Subcutaneous abdominal adipose tissue (tissue), 5 donors: ENCODE measurements around the gene RPL35A.
"Not testable (repeated sequence)": the region's sequence is repeated elsewhere in the genome, so short reads cannot be mapped to it uniquely, and the experiment has no call there.

ENCODE experiments used
- H3K27ac ChIP-seq: one replicate; pipeline ENCODE4 v1.7.0; 2013; ENCODE audit warnings: low read depth, mild to moderate bottlenecking, inconsistent platforms, low read length, moderate library complexity
- H3K27me3 ChIP-seq, 5 donors: one replicate each; pipeline ENCODE4 v1.7.0; 2013; ENCODE audit warnings: low read length in 5 of 5, inconsistent platforms in 1 of 5; ENCODE audit not compliant: control insufficient read depth in 5 of 5, insufficient read depth in 4 of 5
- H3K36me3 ChIP-seq, 5 donors: one replicate each; pipeline ENCODE4 v1.7.0; 2013; ENCODE audit warnings: low read length in 5 of 5; ENCODE audit not compliant: control insufficient read depth in 5 of 5, insufficient read depth in 5 of 5
- H3K4me1 ChIP-seq, 5 donors: one replicate each; pipeline ENCODE4 v1.7.0; 2013; ENCODE audit warnings: low read length in 5 of 5, mild to moderate bottlenecking in 3 of 5, moderate library complexity in 1 of 5; ENCODE audit not compliant: control insufficient read depth in 5 of 5, insufficient read depth in 5 of 5
- H3K4me3 ChIP-seq, 5 donors: one replicate each; pipeline ENCODE4 v1.7.0; 2013; ENCODE audit warnings: low read length in 5 of 5, low read depth in 1 of 5
- H3K9ac ChIP-seq, 5 donors: one replicate each; pipeline ENCODE4 v1.7.0; 2013; ENCODE audit warnings: low read length in 5 of 5, mild to moderate bottlenecking in 4 of 5, moderate library complexity in 3 of 5
- H3K9me3 ChIP-seq, 5 donors: one replicate each; pipeline ENCODE4 v1.7.0; 2013; ENCODE audit warnings: low read length in 5 of 5; ENCODE audit not compliant: control insufficient read depth in 5 of 5
- donor health status: healthy.
- donor health status: healthy.
- donor health status: healthy.
- donor health status: healthy.
- donor health status: healthy.

The RPL35A gene

GRCh38 chr3:197913641-197914380 is 36.2 kb upstream of the RPL35A start:
- Histone ChIP-seq H3K9ac (no peak overlapping the region), H3K4me1 (peaks cover 0 to 3% (median 0%) of the 10 kb centered on the region in 5 donors), H3K27me3 (no peaks in the 10 kb centered on the region), H3K27ac (no peak overlapping the region), H3K9me3 (no peaks in the 10 kb centered on the region), H3K36me3 (peaks cover 0 to 15% (median 11%) of the 10 kb centered on the region in 5 donors), H3K4me3 (no peak overlapping the region)

- not testable (repeated sequence) for H3K4me3 ChIP-seq, H3K27me3 ChIP-seq
Measured at GRCh38 chr3:197921429-197922275, 28.3 kb upstream of the RPL35A start.

GRCh38 chr3:197926418-197926817 is 23.6 kb upstream of the RPL35A start:
- Histone ChIP-seq H3K27ac (no peak overlapping the region), H3K4me3 (no peak overlapping the region), H3K4me1 (no peaks in the 10 kb centered on the region), H3K9me3 (no peaks in the 10 kb centered on the region), H3K36me3 (peaks cover 5 to 47% (median 26%) of the 10 kb centered on the region in 5 donors), H3K27me3 (no peaks in the 10 kb centered on the region), H3K9ac (no peak overlapping the region)

More at GRCh38 chr3:197921429-197922275, 28.3 kb upstream of the RPL35A start:
- H3K4me1 ChIP-seq, H3K9ac ChIP-seq, H3K9me3 ChIP-seq, H3K27ac ChIP-seq: not testable (repeated sequence)
- peaks cover 5 to 28% (median 14%) of the 10 kb centered on the region in 5 donors for H3K36me3 ChIP-seq

- H3K9ac ChIP-seq: not testable (repeated sequence)
Measured at GRCh38 chr3:197927578-197927977, 22.4 kb upstream of the RPL35A start.

GRCh38 chr3:197936819-197937384 is 13.1 kb upstream of the RPL35A start:
- Histone ChIP-seq H3K9me3 (no peaks in the 10 kb centered on the region), H3K36me3 (peaks cover 5 to 21% (median 13%) of the 10 kb centered on the region in 5 donors), H3K4me3 (no peak overlapping the region), H3K4me1 (no peaks in the 10 kb centered on the region), H3K27me3 (no peaks in the 10 kb centered on the region), H3K9ac (no peak overlapping the region), H3K27ac (no peak overlapping the region)

More at GRCh38 chr3:197927578-197927977, 22.4 kb upstream of the RPL35A start:
- H3K27me3 ChIP-seq, H3K27ac ChIP-seq, H3K9me3 ChIP-seq, H3K4me3 ChIP-seq, H3K4me1 ChIP-seq: not testable (repeated sequence)
- peaks cover 0 to 48% (median 26%) of the 10 kb centered on the region in 5 donors for H3K36me3 ChIP-seq

- Histone ChIP-seq H3K9ac (peak overlapping the region in 1 of 5 donors; percentile 35), H3K36me3 (peaks cover 5 to 17% (median 14%) of the 10 kb centered on the region in 5 donors), H3K27me3 (no peaks in the 10 kb centered on the region), H3K27ac (no peak overlapping the region), H3K9me3 (no peaks in the 10 kb centered on the region), H3K4me3 (no peak overlapping the region), H3K4me1 (no peaks in the 10 kb centered on the region)
Measured at GRCh38 chr3:197940745-197941384, 9.1 kb upstream of the RPL35A start.

- H3K9ac ChIP-seq: no peak overlapping the region
- no peaks in the 10 kb centered on the region for H3K27me3 ChIP-seq
- no peak overlapping the region for H3K27ac ChIP-seq
- H3K4me3 ChIP-seq: no peak overlapping the region
- H3K4me1 ChIP-seq: no peaks in the 10 kb centered on the region
- peaks cover 0 to 14% (median 8%) of the 10 kb centered on the region in 5 donors for H3K36me3 ChIP-seq
- H3K9me3 ChIP-seq: no peaks in the 10 kb centered on the region
Measured at GRCh38 chr3:197942956-197943556, 6.9 kb upstream of the RPL35A start.

- H3K36me3 ChIP-seq: peaks cover 0 to 32% (median 21%) of the 10 kb centered on the region in 5 donors
- H3K9ac ChIP-seq: peak overlapping the region; percentile 33 to 85 (median 74)
- peak overlapping the region; percentile 78 to 100 (median 97) for H3K4me3 ChIP-seq
- peaks cover 5 to 48% (median 37%) of the 10 kb centered on the region in 5 donors for H3K4me1 ChIP-seq
- H3K27me3 ChIP-seq: no peaks in the 10 kb centered on the region
- H3K9me3 ChIP-seq: no peaks in the 10 kb centered on the region
- H3K27ac ChIP-seq: peak overlapping the region; percentile 98
Measured at GRCh38 chr3:197949191-197949777, 706 bp upstream of the RPL35A start.

GRCh38 chr3:197950677-197951061 is 679 bp downstream of the RPL35A start:
- peak overlapping the region; percentile 98 for H3K27ac ChIP-seq
- peak overlapping the region; percentile 68 to 91 (median 85) for H3K9ac ChIP-seq
- H3K4me1 ChIP-seq: peaks cover 5 to 51% (median 37%) of the 10 kb centered on the region in 5 donors
- no peaks in the 10 kb centered on the region for H3K9me3 ChIP-seq
- peak overlapping the region; percentile 78 to 100 (median 97) for H3K4me3 ChIP-seq
- H3K36me3 ChIP-seq: peaks cover 7 to 45% (median 32%) of the 10 kb centered on the region in 5 donors
- H3K27me3 ChIP-seq: no peaks in the 10 kb centered on the region
